AG09309 (cell line): ENCODE measurements around the gene KRT71.
"Not testable (repeated sequence)": the region's sequence is repeated elsewhere in the genome, so short reads cannot be mapped to it uniquely, and the experiment has no call there.

ENCODE experiments used
- DNase-seq: peaks from one replicate; pipeline ENCODE4 v3.0.0-alpha.2; 2010; ENCODE audit warnings: low read depth
- H3K4me3 ChIP-seq: 2 replicates; pipeline ENCODE4 v1.5.1; 2011; ENCODE audit warnings: mild to moderate bottlenecking, low read depth, low read length, moderate library complexity; ENCODE audit not compliant: control insufficient read depth
- CTCF ChIP-seq: IDR thresholded peaks from 2 replicates; pipeline ENCODE4 v1.5.1; 2011; ENCODE audit warnings: mild to moderate bottlenecking, low read depth, low read length, inconsistent platforms; ENCODE audit not compliant: insufficient read depth, control insufficient read depth; ENCODE audit errors: missing control alignments

The KRT71 gene

DNA sequence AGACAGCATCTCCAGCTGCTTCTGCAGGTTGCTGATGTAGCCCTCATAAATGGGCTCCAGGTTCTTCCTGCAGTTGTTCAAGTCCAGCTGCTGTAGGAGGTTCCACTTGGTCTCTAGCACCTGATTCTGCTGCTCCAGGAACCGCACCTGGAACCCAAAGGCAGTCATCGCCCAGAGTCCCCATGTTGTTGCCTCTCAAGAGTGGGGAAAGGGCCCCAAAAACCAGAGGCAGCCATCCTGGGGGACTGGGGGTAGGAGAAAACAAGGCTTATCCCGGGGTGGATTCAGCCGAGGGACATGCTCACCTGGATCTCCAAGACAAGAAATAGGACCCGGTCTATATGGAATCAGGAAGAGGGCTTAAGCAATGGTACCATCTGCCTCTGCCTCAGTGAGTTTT lies 46.0 kb upstream of the KRT71 start:
- DNase-seq, result no peak
- no peak for TF ChIP-seq CTCF
- H3K4me3 ChIP-seq, result no peak overlapping the region

GRCh38 chr12:52594237-52594636 lies 41.3 kb upstream of the KRT71 start:
- not testable (repeated sequence) for DNase-seq

GRCh38 chr12:52591521-52591920 lies 38.6 kb upstream of the KRT71 start:
- TF ChIP-seq CTCF, result no peak
- H3K4me3 ChIP-seq, result no peak overlapping the region
- DNase-seq, result no peak

More at GRCh38 chr12:52594237-52594636, 41.3 kb upstream of the KRT71 start:
- not testable (repeated sequence) for H3K4me3 ChIP-seq

DNA sequence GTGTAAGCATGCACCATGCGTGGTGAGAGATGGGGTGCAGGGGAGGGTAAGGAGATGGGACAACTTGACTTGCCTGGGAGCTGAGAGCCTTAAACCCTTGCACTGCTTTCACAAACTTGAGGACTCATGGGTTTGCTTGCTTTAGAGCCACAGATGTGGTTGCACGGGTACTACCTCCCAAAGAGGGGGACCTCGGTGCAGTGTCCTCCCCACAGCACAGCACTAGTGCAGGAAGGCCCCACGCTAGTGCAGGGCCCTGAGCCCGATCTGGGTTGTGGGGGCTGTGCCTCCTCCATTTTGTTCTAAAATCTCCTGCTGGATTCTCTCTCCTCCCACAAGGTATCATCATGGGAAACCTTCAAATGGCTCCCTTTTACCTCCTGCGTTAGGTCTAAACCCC lies 37.1 kb upstream of the KRT71 start:
- H3K4me3 ChIP-seq, result no peak overlapping the region
- no peak for DNase-seq
- no peak for TF ChIP-seq CTCF

- no peak overlapping the region for H3K4me3 ChIP-seq
- DNase-seq, result no peak
- TF ChIP-seq CTCF, result no peak
Observed at GRCh38 chr12:52587563-52587962, 34.6 kb upstream of the KRT71 start.

GRCh38 chr12:52585946-52586345 lies 33.0 kb upstream of the KRT71 start:
- TF ChIP-seq CTCF, result no peak
- no peak for DNase-seq
- H3K4me3 ChIP-seq, result no peak overlapping the region

- no peak overlapping the region for H3K4me3 ChIP-seq
- no peak for DNase-seq
- no peak for TF ChIP-seq CTCF
Observed at GRCh38 chr12:52585066-52585465, 32.1 kb upstream of the KRT71 start.
